HAP-1 (cell line): Measurements from ENCODE around the gene FRYL.
A peak's percentile ranks its signal among the peaks of the same experiment; 100 is the strongest.

Source experiments
- DNase-seq, 2 experiments: peaks; one replicate each; pipeline ENCODE4 v3.0.0-alpha.2; 2016 to 2020; ENCODE audit warnings: low spot score in 2 of 2
- H3K27me3 ChIP-seq: fragments of 250-450 bp; sonication (Bioruptor Pico); 2 replicates; pipeline ENCODE4 v1.5.1; 2020; ENCODE audit warnings: low read depth, mild to moderate bottlenecking, moderate library complexity
- H3K36me3 ChIP-seq: fragments of 250-450 bp; sonication (Bioruptor Pico); replicated peaks from 2 replicates; pipeline ENCODE4 v1.5.1; 2020; ENCODE audit warnings: mild to moderate bottlenecking
- H3K4me1 ChIP-seq: fragments of 250-450 bp; sonication (Bioruptor Pico); 2 replicates; pipeline ENCODE4 v1.5.1; 2020; ENCODE audit warnings: mild to moderate bottlenecking
- H3K4me3 ChIP-seq: fragments of 250-450 bp; sonication (Bioruptor Pico); 2 replicates; pipeline ENCODE4 v1.5.1; 2020; ENCODE audit warnings: mild to moderate bottlenecking, moderate library complexity
- H3K9me3 ChIP-seq: fragments of 250-450 bp; sonication (Bioruptor Pico); 2 replicates; pipeline ENCODE4 v1.5.1; 2020; ENCODE audit warnings: mild to moderate bottlenecking, moderate library complexity
- in situ Hi-C: fragments of 300-500 bp; cut with MboI; formaldehyde crosslinking; loops from 3 replicates; pipeline ENCODE4 v1.14.3; 2020; ENCODE audit warnings: low sequenced_read_pairs, inconsistent platforms, mixed read lengths

The FRYL gene

GRCh38 chr4:48667148-48667547 is 112.9 kb downstream of the FRYL start:
- no peaks in the 10 kb centered on the region for H3K36me3 ChIP-seq

GRCh38 chr4:48665555-48666186 is 114.4 kb downstream of the FRYL start:
- no peaks in the 10 kb centered on the region for H3K27me3 ChIP-seq
- in situ Hi-C loops: no loop called here
- DNase-seq: no peak

More at GRCh38 chr4:48667148-48667547, 112.9 kb downstream of the FRYL start:
- H3K4me1 ChIP-seq: peaks cover 4% of the 10 kb centered on the region
- H3K27me3 ChIP-seq: no peaks in the 10 kb centered on the region
- in situ Hi-C loops: no loop called here
- no peaks in the 10 kb centered on the region for H3K9me3 ChIP-seq
- no peak for DNase-seq
- no peak overlapping the region for H3K4me3 ChIP-seq

GRCh38 chr4:48664938-48665337 is 115.1 kb downstream of the FRYL start:
- Histone ChIP-seq H3K27me3 (no peaks in the 10 kb centered on the region), H3K9me3 (no peaks in the 10 kb centered on the region), H3K36me3 (no peaks in the 10 kb centered on the region), H3K4me3 (no peak overlapping the region), H3K4me1 (no peaks in the 10 kb centered on the region)
- in situ Hi-C loops: no loop called here
- no peak for DNase-seq

More at GRCh38 chr4:48665555-48666186, 114.4 kb downstream of the FRYL start:
- no peaks in the 10 kb centered on the region for H3K9me3 ChIP-seq
- H3K4me1 ChIP-seq: no peaks in the 10 kb centered on the region
- no peaks in the 10 kb centered on the region for H3K36me3 ChIP-seq
- H3K4me3 ChIP-seq: no peak overlapping the region

GRCh38 chr4:48661391-48661790 is 118.7 kb downstream of the FRYL start:
- H3K9me3 ChIP-seq: no peaks in the 10 kb centered on the region
- peaks cover 3% of the 10 kb centered on the region for H3K4me1 ChIP-seq
- in situ Hi-C loops: no loop called here
- no peak for DNase-seq
- H3K4me3 ChIP-seq: no peak overlapping the region
- H3K36me3 ChIP-seq: no peaks in the 10 kb centered on the region
- no peaks in the 10 kb centered on the region for H3K27me3 ChIP-seq

- no peak for DNase-seq
- Histone ChIP-seq H3K36me3 (no peaks in the 10 kb centered on the region), H3K4me3 (no peak overlapping the region), H3K4me1 (peaks cover 4% of the 10 kb centered on the region), H3K27me3 (no peaks in the 10 kb centered on the region), H3K9me3 (no peaks in the 10 kb centered on the region)
- in situ Hi-C loops: no loop called here
Measured at GRCh38 chr4:48660347-48660746, 119.7 kb downstream of the FRYL start.

GRCh38 chr4:48654015-48654664 is 125.9 kb downstream of the FRYL start:
- no peaks in the 10 kb centered on the region for H3K9me3 ChIP-seq
- no peak for DNase-seq
- H3K27me3 ChIP-seq: no peaks in the 10 kb centered on the region
- in situ Hi-C loops: no loop called here
- H3K4me1 ChIP-seq: peaks cover 11% of the 10 kb centered on the region
- no peaks in the 10 kb centered on the region for H3K36me3 ChIP-seq
- no peak overlapping the region for H3K4me3 ChIP-seq

GRCh38 chr4:48653217-48654014 is 126.7 kb downstream of the FRYL start:
- Histone ChIP-seq H3K36me3 (no peaks in the 10 kb centered on the region), H3K4me1 (peaks cover 11% of the 10 kb centered on the region), H3K4me3 (no peak overlapping the region), H3K9me3 (no peaks in the 10 kb centered on the region), H3K27me3 (no peaks in the 10 kb centered on the region)
- in situ Hi-C loops: no loop called here
- peak; percentile 56 to 60 for DNase-seq

GRCh38 chr4:48651914-48652313 is 128.2 kb downstream of the FRYL start:
- Histone ChIP-seq H3K4me1 (peaks cover 11% of the 10 kb centered on the region), H3K4me3 (no peak overlapping the region), H3K36me3 (no peaks in the 10 kb centered on the region), H3K27me3 (no peaks in the 10 kb centered on the region; the same call in 1 of the 2 replicates), H3K9me3 (no peaks in the 10 kb centered on the region)
- in situ Hi-C loops: no loop called here
- DNase-seq: no peak

- no peaks in the 10 kb centered on the region for H3K36me3 ChIP-seq
- no peak overlapping the region for H3K4me3 ChIP-seq
- in situ Hi-C loops: no loop called here
- no peaks in the 10 kb centered on the region for H3K9me3 ChIP-seq
- DNase-seq: no peak
- no peaks in the 10 kb centered on the region; the same call in 1 of the 2 replicates for H3K4me1 ChIP-seq
- no peaks in the 10 kb centered on the region; the same call in 1 of the 2 replicates for H3K27me3 ChIP-seq
Measured at GRCh38 chr4:48649505-48649904, 130.6 kb downstream of the FRYL start.

GRCh38 chr4:48645225-48645794 is 134.8 kb downstream of the FRYL start:
- Histone ChIP-seq H3K4me1 (peaks cover 21% of the 10 kb centered on the region), H3K27me3 (no peaks in the 10 kb centered on the region; the same call in 1 of the 2 replicates), H3K36me3 (no peaks in the 10 kb centered on the region), H3K4me3 (no peak overlapping the region), H3K9me3 (no peaks in the 10 kb centered on the region)
- DNase-seq: no peak
- in situ Hi-C loops: no loop called here

- Histone ChIP-seq H3K4me3 (no peak overlapping the region), H3K4me1 (peaks cover 31% of the 10 kb centered on the region), H3K9me3 (no peaks in the 10 kb centered on the region), H3K36me3 (no peaks in the 10 kb centered on the region), H3K27me3 (no peaks in the 10 kb centered on the region; the same call in 1 of the 2 replicates)
- no peak for DNase-seq
- in situ Hi-C loops: no loop called here
Measured at GRCh38 chr4:48642421-48643374, 137.4 kb downstream of the FRYL start.

GRCh38 chr4:48641401-48641800 is 138.7 kb downstream of the FRYL start:
- Histone ChIP-seq H3K9me3 (no peaks in the 10 kb centered on the region), H3K4me3 (no peak overlapping the region), H3K27me3 (no peaks in the 10 kb centered on the region), H3K4me1 (peaks cover 31% of the 10 kb centered on the region), H3K36me3 (no peaks in the 10 kb centered on the region)
- DNase-seq: no peak
- in situ Hi-C loops: no loop called here

- Histone ChIP-seq H3K27me3 (no peaks in the 10 kb centered on the region), H3K36me3 (no peaks in the 10 kb centered on the region), H3K4me3 (no peak overlapping the region), H3K4me1 (peaks cover 31% of the 10 kb centered on the region), H3K9me3 (no peaks in the 10 kb centered on the region)
- peak in 1 of 2 experiments; percentile 52 for DNase-seq
- in situ Hi-C loops: no loop called here
Measured at GRCh38 chr4:48640699-48641098, 139.4 kb downstream of the FRYL start.
